Cerebellar cortex (tissue), 1 donor: ENCODE results near the gene NUDT4.
"Not testable (repeated sequence)": the region's sequence is repeated elsewhere in the genome, so short reads cannot be mapped to it uniquely, and the experiment has no call there.

Experiments
- DNase-seq: peaks from one replicate; pipeline ENCODE4 v3.0.0-alpha.2; 2015; ENCODE audit warnings: low spot score

NUDT4 gene

DNA sequence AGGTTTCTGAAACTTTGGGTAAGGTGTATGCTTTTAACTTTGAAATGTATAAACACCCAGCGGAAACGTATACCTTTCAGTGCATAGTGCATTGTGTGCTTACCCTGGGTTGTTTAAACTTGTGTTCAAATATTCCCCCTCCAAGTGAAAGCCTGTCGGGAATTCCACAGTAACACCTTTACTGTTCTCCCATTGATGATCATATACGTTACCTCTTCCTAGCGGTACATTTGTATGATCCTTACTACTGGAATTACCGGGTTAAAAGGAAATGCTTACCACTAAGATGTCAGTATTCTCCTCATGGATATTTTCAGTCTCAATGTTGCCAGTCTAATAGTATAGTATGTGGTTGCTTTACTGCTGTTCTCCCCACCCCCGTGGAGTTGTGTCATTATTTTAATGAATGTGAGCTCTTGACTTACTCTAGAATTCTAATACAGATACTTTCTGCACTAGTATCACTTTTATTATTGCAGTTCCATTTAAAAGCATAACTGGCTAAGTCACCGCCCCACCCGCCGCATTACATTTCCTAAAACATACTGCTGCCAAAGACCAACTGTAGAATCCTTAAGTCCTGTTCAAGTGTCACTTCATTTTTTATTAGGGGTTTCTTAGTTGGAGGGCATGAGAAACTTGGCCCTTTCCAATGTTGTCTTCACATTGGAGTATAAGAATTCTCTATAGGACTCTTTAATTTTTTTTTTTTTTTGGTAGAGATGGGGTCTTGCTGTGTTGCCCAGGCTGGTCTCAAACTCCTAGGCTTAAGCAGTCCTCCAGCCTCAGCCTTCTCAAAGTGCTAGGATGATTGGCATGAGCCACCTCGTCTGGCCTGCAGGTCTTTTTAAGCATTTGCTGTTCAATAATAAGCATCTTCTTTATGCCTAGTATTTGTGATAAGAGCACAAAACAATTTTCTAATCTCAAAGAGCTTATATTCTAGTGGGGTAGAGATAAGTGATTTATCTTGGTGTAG, 24.9 kb downstream of the NUDT4 start:
- no peak for DNase-seq

DNA sequence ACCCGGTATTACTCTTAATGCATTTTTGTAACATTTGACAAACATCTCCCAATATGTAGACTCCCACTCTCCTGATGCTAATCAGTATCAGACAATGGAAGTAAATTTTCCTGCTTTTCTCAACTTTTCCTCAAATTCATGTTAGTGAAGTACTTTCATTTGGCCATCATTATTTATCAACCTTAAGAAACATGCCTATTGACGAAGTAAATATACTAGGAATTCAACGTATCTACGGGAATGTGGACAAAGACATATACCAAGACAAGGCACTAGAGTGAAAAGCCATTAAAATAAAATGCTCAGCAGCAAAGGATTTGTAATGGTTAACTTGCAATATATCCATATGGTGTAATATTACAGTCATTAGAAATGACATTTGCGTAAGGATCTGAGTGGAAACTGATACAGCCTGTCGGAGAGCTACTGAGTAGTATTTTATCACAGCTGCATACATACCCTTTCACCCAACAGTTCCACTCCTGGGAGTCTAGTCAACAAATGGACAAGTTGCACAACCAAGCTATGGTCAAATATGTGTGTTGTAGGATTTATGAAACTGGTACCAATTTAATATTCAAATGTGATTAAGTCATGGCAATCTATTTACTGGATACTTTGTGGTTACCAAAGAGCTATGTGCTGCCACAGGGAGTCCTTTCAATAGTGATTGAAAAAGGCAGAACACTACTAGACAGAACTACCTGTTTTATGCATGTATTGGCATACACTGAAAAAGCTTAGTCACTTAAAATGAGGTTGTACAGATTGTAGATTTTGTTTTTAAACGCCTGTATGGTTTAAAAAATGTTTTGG, 26.5 kb downstream of the NUDT4 start:
- DNase-seq, result no peak

DNA sequence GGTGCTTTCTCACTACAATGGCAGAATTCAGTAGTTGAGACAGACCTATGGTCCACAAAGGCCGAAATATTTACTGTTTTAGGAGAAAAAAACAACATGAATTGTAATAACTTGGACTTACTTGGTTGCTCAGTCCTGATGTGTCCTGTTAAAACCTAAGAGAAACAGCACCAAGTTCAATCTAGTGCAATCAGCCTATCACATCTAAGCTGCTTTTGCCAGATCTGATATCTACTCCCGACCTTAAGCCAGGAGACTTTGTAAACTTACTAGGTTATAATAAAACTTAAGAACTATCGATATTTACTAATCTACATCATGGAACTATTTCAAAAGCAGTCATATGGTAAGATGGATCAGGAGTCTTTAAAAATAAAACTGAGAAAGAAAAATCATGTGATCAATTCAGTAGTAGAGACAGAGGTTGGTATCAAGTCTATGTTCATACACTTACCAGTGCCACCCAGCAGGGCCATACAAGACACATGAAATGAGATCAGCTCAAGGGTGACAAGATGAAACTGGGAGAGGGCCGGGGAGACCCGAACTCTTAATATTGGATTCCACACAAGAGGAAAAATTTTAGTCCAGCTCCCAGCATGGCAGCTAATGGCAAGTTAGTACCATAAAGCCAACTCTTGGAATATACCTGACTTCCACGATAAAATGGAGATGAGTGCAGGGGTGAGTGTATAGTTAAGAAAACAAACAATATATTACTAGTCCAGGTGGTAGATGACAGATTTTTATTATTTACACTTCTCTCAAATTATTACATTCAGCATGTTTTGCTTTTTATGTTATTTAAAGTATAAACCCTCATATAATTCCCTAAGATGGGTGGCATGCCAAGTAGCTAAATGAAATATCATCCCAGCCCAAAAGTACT, 27.5 kb downstream of the NUDT4 start:
- DNase-seq, result no peak

DNA sequence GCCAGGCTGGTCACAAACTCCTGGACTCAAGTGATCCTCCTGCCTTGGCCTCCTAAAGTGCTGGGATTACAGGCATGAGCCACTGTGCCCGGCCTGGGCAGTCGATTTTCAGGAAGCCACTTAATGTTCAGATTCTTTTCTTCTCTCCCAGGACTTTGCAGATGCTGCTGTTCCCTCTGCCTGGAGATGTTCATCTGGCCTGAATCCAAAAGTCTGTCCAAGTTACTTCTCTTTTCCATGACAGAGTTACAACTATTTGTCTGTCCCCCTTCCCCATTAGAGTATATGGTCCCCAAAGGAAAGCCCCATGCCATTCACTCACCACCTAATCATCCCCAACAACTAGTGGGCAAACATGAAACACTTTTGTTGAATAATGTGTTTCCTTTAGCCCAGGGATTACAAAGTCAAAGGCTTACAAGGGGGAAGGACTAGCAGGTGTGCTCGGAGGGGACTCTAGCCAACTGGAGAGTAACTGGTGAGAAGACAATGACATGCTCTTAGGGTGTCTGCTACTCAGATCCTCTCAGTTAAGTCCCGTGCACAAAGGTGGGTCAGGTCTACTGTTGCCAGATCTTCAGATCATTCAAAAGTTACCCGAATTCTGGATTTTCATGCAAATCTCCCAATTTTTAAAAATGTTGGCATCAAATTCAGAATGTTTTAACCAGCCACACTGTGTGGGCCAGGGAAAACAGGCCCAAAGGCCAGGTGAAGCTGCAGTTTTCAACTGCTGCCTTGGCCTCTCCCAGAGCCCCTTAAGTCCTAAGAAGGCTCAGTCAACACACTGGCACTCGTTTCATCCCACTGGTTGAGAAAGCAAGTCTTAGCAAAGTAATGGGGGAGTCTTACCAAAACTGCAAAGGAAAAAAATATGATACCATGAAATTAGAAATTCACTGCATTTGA, 29.6 kb downstream of the NUDT4 start:
- no peak for DNase-seq

DNA sequence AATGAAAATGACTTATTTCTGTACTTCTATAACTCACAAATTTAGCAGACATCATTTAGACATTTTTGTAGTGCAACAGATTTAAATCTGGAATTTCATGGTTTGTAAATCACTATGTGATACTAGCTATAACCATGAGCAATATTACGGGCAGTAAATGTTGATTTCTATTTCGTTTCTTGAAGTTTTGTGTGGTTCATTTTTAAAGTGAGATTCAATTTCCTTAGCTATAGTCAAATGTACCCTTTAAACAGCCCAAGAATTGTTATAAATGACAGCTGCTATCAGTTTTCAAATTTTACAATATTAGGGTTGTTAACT, 30.2 kb downstream of the NUDT4 start:
- DNase-seq, result no peak

DNA sequence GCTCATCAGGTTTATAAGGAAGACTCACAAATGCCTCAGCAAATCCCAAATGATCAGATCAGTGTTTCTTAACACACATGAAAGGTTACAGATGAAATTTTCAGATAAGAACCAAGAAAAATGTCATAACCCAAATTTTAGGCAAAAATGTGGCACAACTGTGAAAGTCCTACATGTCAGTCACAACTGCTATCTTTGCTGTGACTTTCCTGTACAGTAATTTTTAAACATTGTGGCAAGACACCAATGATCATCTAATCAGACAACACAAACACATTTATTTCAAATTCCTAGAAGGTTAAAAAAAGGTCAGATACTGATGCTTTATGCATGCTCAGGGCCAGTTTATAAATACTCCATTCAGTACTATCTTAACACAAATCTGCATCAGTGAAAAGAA, 31.1 kb downstream of the NUDT4 start:
- DNase-seq, result no peak

DNA sequence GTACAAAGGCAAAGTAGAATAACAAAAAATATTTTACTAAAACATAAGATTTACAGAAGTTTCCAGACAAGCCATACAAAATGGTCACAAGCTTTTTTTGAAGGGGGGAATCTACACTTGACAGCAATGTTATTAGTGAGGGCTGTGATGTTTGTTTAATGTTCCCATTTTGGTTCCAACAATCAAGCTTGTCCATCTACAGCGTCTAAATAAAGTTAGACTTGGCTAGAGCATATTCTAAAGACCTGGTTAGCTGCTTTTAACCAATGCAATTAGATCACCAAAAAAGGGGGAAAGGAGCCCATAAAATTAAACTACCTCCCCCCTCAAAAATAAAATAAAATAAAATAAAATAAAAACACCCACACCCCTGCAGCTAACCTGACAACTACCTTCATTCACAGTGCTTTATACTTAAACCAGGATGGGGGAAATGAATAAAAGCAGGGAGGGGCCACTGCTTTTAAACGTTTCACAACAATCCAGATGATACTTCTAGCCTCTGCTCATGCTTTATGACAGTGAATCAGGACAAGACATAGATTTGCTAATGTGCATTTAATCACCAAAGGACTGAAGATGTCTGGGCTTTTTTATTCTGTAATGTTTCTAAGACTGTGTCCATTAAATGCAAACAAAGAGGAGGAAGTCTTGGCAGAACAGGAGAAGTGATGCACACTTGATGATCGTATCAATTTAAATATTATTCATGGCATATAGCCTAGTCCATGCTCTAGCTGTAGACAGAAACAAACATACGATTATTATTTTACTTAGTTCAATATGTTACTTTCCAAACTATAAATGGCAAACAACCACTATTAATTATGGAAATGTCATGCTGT, 31.8 kb downstream of the NUDT4 start:
- not testable (repeated sequence) for DNase-seq

DNA sequence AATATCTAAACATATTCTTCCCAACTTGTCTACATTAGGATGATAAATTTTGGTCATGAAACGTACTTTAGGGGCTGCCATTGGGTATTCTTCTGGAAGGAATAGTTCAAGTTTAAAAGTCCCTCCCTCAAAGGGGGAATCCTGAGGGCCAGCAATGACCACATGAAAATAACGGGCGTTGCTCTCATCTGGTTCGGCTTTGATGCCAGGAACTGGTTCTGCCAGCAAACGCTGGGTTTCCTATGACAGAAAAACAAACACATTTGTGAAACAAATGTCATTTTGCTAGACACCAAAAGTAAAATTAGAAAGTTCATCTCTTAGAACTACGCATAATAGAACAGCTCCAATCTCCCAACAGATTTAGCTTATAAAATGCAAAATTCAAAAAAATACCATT, 33.3 kb downstream of the NUDT4 start:
- DNase-seq, result not testable (repeated sequence)

DNA sequence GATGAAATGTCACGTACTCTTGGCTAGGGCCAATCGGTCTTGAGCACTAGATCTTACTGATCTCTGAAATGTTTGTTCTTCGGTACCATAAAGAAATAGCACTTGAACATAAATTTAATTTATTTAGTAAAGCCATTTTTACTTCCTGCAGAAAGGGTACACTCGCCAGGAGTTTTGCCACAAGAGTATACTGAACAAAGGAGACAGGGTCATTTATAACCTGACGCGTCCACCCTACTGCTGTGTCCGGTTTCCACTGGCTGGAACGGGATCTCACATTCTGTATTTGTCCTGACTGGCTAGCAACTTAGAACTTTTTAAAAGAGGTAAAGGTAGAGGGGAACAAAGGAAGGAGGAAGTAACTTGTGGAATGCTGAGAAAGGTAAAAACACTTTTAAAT, 34.7 kb downstream of the NUDT4 start:
- DNase-seq, result not testable (repeated sequence)

DNA sequence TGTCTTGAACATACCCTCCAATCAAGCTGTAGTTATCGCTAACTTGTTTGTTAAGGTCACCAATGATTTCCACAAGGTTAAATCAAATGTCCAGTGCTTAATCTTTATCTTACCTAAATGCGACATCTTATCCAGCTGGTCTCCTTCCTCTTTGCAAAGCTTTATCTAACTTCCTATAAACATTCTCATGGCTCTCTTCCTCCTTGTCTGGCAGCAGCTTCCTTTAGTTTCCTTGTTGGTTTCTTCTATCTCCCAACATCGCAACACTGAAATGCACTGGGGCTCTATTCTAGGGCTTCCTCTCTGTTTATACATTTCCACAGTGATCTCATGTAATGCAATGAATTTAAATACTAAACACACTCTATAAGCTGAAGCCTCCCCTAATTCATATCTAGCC, 35.3 kb downstream of the NUDT4 start:
- no peak for DNase-seq

DNA sequence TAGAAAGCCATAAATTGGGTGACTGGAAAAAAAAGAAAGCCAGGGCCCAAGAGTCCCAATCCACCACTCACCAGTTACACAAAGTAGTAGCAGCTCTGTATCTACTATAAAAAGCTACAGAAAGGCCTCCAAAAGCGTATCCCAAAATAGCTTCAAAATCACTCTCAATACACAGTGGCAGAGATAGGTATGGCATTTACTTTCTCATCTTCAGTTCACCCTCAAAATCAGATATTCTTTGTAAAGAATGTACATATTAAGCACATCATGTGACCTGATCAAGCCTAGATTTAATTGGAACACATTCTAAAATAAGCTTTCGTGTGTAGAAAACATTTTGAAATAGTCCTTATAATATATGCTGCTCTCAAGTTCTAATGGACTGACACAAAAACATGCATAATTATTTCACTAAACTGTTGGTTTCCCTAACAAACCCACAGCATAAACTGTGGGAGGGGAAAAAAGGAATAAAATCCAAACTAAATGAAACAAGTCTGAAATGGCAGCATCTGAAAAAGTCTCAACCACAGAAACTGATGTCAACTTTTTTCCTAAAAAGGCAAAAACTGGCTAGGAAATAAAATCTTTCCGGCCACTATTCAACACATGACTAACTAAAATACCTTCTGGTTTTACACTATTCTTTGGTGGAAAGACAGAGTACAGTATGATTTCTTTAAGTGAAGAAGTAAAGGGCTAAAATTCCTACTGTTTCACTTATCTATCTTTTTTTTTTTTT, 38.2 kb downstream of the NUDT4 start:
- no peak for DNase-seq

DNA sequence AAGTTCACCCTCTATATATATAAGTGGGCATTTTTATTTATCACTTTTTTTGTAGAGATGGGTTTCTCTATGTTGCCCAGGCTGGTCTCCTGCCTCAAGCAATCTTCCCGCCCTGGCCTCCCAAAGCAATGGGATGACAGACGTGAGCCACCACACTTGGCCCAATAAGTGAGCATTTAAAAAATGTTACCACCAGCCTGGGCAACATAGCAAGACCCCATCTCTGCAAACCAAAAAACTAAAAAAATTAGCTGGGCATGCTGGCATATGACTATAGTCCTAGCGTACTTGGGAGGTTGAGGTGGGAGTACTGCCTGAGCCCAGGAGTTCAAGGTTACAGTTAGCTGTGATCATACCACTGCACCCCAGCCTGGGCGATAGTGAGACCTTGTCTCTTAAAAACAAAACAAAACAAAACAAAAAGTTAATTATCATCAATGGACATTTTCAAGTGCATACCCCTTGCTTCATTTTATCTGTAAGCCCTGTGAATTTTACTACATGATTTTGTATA, 40.3 kb downstream of the NUDT4 start:
- DNase-seq, result no peak

DNA sequence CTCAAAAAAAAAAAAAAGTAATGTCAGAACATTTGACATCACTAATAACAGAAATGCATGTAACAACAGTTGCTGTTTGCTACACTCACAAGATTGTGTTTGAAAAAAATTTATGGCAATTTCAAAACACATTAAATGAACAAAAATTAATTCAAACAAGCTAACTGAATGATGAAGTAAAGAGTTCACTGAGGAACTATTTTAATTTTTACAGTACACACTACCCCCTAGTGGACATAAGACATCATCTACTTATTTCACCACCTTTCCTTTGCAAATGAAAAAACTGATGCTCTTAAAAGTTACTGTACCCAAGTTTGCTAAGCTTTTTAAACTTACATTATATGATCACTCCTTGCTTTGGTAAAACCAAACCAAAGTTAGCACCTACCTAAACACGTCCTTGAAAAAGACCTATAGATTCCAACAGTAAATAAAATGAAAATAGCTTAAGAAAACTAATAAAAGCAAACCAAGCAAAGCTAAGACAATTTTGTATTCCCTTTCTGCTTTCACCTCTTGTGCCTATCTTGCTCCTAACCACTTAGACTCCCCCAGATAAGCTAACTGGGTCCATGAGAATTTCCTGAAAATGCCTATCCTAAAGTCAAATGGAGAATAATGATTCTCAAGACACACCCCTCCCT, 41.8 kb downstream of the NUDT4 start:
- peak; percentile 65 for DNase-seq

DNA sequence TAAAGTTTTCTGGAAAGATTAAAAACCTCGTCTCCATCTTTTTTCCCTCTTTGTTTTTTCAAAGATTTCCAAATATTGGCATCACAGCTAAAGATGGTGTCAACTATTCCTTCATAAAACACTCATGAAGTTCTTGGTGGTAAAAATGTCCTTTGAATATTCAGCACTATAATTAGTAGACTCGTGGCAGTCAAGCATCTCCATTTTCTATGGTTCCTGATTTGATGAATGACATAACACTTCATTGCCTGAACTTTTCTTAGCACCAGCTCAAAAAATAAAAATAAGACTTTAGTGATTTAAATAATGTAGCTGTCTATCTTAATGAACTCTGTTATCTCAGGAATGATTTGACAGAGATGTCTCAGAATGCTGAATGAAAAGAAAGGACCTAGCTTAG, 44.3 kb downstream of the NUDT4 start:
- DNase-seq, result no peak

DNA sequence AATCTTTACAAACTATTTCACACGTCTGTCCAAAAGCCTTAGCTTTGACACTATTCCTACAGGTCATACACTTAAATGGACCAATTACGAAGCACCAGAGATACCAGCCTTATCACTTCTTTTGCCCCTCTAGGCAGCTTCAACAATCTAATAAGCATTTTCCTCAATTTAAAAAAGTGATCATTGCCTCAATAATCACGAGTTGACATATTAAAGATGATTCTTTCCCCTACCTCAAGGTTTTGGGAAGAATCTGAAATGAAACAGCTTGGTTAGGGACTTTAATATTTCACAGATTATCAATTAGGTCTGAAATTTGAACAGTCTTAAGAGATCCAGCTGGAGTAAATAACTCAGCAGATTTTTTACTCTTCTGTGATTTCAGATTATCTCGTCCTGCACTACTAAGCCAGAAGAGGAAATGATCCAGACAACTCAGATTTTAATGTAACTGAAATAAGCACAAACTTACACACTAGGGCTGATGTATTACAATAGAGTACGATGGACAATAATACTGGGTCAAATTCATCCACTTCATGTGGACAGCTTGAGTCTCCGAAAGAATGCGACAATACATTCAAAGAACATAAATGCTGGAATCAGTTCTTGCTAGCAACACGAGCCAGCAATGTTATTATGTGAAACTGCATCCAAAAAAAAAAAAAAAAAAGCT, 48.1 kb downstream of the NUDT4 start:
- DNase-seq, result no peak

DNA sequence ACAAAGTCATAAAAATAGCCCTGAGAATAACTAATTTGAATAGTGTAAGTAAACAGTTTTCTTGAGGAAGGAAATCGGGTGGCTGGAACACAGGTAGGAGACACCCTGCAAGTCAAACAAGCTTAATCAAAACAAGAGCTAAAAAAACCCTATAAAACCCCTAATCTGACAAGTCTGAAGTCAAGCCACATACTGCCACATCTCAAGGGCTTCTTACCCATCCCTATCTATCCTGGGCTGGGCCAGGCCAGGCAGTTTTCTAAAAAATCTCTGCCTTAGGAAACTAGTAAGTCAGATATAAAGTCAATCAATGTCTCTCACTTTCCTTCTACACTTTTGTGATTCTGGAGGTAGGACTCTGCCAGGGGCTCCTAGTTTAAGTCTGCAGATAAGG, 48.7 kb downstream of the NUDT4 start:
- DNase-seq, result no peak

DNA sequence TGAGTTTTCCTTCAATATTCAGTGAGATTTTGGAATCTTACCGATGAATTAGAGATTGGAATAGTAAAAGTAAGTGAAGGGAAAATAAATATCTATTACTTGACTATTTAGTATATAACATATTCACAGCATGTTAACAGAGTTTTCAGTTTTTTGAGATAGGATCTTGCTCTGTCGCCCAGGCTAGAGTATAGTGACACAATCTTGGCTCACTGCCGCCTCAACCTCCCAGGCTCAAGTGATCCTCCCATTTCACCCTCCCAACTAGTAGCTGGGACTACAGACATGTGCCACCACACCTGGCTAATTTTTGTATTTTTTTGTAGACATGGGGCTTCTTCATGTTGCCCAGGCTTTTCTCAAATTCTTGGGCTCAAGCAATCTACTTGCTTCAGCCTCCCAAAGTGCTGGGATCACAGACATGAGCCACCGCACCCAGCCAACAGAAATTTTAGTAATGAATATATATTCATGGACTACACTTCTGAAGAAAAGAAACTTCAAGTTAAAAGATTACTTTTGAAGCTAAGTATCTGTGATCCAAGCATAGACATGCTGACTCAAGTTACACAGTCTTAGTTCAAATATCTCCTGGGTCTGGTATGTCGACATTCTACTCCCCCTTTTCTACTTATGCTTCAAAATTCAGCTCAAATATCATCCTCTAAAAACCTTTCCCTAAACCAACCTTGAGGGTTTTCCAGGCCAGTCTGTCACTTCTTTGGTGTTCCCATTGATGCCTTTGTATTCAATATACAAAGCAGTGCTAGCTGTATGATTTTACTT, 50.2 kb downstream of the NUDT4 start:
- no peak for DNase-seq
